ENCODE results near the gene SP3. TPM values are rescaled to one million over a fixed set of nuclear protein-coding genes. Genes with fewer than 3 reads are reported as not detected.
"Not testable (repeated sequence)": the region's sequence is repeated elsewhere in the genome, so short reads cannot be mapped to it uniquely, and the experiment has no call there.

SP3 gene
- total RNA-seq, 2 donors from 2014 or later, result 70.0 to 74.4 TPM

GRCh38 chr2:173898178-173898668 is 67.0 kb downstream of the SP3 start:
- Histone ChIP-seq H3K9me3 (no peaks in the 10 kb centered on the region), H3K4me1 (ENCODE audit: control insufficient read depth in 1 of 2, low read depth in 2 of 2) (no peaks in the 10 kb centered on the region), H3K36me3 (no peaks in the 10 kb centered on the region), H3K27me3 (replicated peaks; ENCODE audit: insufficient read depth) (no peaks in the 10 kb centered on the region), H3K27ac (no peak overlapping the region), H3K4me3 (no peak overlapping the region)
- TF ChIP-seq CTCF (IDR thresholded peaks at IDR 0.05), result no peak
- DNase-seq (ENCODE audit: low spot score) (no peak), ATAC-seq (ENCODE audit: insufficient number of reproducible peaks, low FRiP score, low read depth) (no peak)

GRCh38 chr2:173896755-173897154 is 68.4 kb downstream of the SP3 start:
- Histone ChIP-seq H3K27me3 (replicated peaks; ENCODE audit: insufficient read depth) (no peaks in the 10 kb centered on the region), H3K36me3 (no peaks in the 10 kb centered on the region), H3K4me1 (ENCODE audit: control insufficient read depth in 1 of 2, low read depth in 2 of 2) (no peaks in the 10 kb centered on the region), H3K27ac (no peak overlapping the region), H3K4me3 (no peak overlapping the region), H3K9me3 (no peaks in the 10 kb centered on the region)
- no peak for TF ChIP-seq CTCF (IDR thresholded peaks at IDR 0.05)
- ATAC-seq (ENCODE audit: insufficient number of reproducible peaks, low FRiP score, low read depth) (no peak), DNase-seq (ENCODE audit: low spot score) (no peak)

DNA sequence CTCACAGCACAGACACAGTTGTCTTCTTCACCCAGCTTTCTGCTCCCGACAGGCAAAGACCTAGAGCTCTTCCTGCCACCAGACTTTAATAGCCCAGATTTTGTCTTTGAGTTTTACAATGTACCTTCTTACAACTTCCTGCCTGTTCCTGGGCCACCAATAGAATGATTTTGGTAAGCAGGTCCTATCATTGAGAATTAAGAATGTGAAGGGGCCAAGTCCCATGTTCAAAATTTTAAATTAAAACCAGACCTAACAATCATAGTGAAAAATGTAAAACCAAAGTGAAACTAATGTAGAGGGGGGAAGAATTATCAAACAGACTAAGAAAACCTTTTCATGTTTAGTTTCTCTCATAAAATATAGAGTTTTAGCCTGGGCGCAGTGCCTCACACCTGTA is 72.8 kb downstream of the SP3 start:
- H3K4me1 ChIP-seq (ENCODE audit: control insufficient read depth in 1 of 2, low read depth in 2 of 2), result no peaks in the 10 kb centered on the region
- no peaks in the 10 kb centered on the region for H3K27me3 ChIP-seq (replicated peaks; ENCODE audit: insufficient read depth)
- no peaks in the 10 kb centered on the region for H3K9me3 ChIP-seq
- DNase-seq (ENCODE audit: low spot score), result no peak
- no peak overlapping the region for H3K27ac ChIP-seq
- no peak overlapping the region for H3K4me3 ChIP-seq
- TF ChIP-seq CTCF (IDR thresholded peaks at IDR 0.05), result no peak
- no peak for ATAC-seq (ENCODE audit: insufficient number of reproducible peaks, low FRiP score, low read depth)
- no peaks in the 10 kb centered on the region for H3K36me3 ChIP-seq

DNA sequence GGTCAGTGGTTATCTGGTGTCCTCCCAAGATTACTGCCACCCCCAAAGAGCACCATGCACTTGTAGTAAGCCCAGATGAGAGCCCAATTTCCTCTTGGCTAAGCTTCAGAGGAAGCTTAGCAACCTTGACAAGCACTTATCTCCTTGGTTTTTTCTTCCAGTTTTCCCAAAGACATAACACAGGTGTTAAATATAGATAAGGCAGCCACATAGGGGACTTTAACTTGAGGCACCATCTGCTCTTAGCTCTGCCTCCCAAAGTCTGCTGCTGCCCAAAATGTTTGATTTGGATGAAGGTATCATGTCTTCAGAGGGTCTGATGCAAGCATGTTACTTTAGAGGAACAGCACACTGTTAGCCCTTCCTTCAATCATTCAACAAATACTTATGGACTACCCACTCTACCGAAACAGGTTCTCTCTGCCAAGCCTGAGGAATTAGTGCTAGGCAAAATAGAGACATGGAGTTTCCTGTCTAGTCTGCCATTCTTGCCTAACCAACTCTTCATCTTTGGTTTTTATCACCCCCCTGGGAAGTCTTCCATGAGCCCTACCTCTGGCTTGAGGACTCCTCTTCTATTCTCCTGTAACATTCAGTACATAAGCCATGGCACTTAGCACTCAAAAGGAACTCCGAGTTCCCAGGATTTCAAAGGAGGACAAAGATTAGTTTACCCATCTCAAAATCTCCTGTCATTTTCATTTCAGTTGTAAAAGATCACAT is 73.7 kb downstream of the SP3 start:
- Histone ChIP-seq H3K4me3 (no peak overlapping the region), H3K27ac (no peak overlapping the region), H3K36me3 (no peaks in the 10 kb centered on the region), H3K9me3 (no peaks in the 10 kb centered on the region), H3K27me3 (replicated peaks; ENCODE audit: insufficient read depth) (no peaks in the 10 kb centered on the region), H3K4me1 (ENCODE audit: control insufficient read depth in 1 of 2, low read depth in 2 of 2) (no peaks in the 10 kb centered on the region)
- TF ChIP-seq CTCF (IDR thresholded peaks at IDR 0.05), result no peak
- DNase-seq (ENCODE audit: low spot score) (no peak), ATAC-seq (ENCODE audit: insufficient number of reproducible peaks, low FRiP score, low read depth) (no peak)

DNA sequence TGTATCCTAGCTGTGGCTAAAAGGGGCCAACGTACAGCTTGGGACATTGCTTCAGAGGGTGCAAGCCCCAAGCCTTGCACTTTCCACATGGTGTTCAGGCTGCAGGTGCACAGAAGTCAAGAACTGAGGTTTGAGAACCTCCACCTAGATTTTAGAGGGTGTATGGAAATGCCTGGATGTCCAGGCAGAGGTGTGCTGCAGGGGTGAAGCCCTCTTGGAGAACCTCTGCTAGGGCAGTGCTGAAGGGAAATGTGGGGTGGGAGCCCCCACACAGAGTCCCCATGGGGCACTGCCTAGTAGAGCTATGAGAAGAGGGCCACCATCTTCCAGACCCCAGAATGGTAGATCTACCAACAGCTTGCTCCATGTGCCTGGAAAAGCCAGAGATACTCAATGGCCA is 75.7 kb downstream of the SP3 start:
- H3K4me3 ChIP-seq; DNase-seq (ENCODE audit: low spot score); H3K27me3 ChIP-seq (replicated peaks; ENCODE audit: insufficient read depth); H3K27ac ChIP-seq; H3K4me1 ChIP-seq (ENCODE audit: control insufficient read depth in 1 of 2, low read depth in 2 of 2); H3K36me3 ChIP-seq; ATAC-seq (ENCODE audit: insufficient number of reproducible peaks, low FRiP score, low read depth); H3K9me3 ChIP-seq: not testable (repeated sequence)

DNA sequence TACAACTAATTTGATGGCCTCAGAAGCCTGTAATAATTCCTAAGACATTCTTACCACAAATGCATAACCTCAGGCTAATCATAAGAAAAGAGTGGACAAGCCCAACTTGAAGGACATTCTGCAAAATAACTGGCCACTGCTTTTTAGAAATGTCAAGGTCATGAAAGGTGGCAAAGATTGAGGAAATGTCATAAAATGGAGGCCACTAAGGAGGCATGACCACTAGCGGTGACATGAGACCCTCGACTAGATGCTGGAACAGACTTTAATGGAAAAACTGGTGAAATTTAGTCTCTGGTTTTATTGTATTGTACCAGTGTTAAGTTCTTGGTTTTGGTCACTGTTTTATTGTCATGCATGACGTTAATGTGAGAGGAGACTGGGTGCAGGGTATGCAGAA is 78.6 kb downstream of the SP3 start:
- TF ChIP-seq CTCF (IDR thresholded peaks at IDR 0.05), result no peak
- H3K36me3 ChIP-seq, result no peaks in the 10 kb centered on the region
- no peak for ATAC-seq (ENCODE audit: insufficient number of reproducible peaks, low FRiP score, low read depth)

More for the DNA sequence above, 78.6 kb downstream of the SP3 start:
- H3K4me3 ChIP-seq, result no peak overlapping the region
- no peaks in the 10 kb centered on the region for H3K27me3 ChIP-seq (replicated peaks; ENCODE audit: insufficient read depth)
- no peak for DNase-seq (ENCODE audit: low spot score)
- H3K9me3 ChIP-seq, result no peaks in the 10 kb centered on the region
- no peak overlapping the region for H3K27ac ChIP-seq
- peaks cover 5 to 28% of the 10 kb centered on the region in 2 donors for H3K4me1 ChIP-seq (ENCODE audit: control insufficient read depth in 1 of 2, low read depth in 2 of 2)
